Astrocyte of the cerebellum (primary cell): ENCODE measurements around the gene GABRA5.

ENCODE experiments used
- DNase-seq: peaks from one replicate; pipeline ENCODE4 v3.0.0-alpha.2; 2011; ENCODE audit warnings: low read depth
- H3K4me3 ChIP-seq: 2 replicates; pipeline ENCODE4 v1.5.1; 2011; ENCODE audit warnings: mild to moderate bottlenecking, low read depth, low read length, moderate library complexity
- in situ Hi-C: cut with HindIII; loops from 2 replicates; pipeline ENCODE4 v1.10.0; 2017; ENCODE audit warnings: low sequenced_read_pairs
- TF ChIP-seq, protein P1 (sequence below): IDR thresholded peaks from 2 replicates; pipeline ENCODE4 v1.5.1; 2012; ENCODE audit warnings: low read length, low read depth, moderate library complexity, mild to moderate bottlenecking; ENCODE audit errors: missing control alignments

The GABRA5 gene

DNA sequence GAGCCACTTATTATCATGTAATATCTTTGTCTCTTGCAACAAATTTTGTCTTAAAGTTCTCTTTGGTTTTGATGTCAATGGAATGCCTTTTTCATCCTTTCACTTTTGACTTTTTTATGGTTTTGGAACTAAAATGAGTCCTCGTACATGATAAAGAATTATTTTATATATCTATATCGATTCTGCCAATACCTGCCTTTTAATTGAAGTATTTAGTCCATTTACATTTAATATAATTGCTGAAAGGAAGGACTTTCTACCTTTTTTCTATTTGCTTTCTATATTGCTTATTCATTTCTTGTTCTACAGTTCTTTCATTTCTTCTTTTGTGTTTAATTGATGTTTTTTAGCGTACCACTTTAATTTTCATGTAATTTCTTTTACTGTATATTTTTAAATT lies 32.8 kb downstream of the GABRA5 start:
- no peak for DNase-seq
- H3K4me3 ChIP-seq: no peak overlapping the region
- in situ Hi-C loops: no loop called here
- TF ChIP-seq, protein P1, sequence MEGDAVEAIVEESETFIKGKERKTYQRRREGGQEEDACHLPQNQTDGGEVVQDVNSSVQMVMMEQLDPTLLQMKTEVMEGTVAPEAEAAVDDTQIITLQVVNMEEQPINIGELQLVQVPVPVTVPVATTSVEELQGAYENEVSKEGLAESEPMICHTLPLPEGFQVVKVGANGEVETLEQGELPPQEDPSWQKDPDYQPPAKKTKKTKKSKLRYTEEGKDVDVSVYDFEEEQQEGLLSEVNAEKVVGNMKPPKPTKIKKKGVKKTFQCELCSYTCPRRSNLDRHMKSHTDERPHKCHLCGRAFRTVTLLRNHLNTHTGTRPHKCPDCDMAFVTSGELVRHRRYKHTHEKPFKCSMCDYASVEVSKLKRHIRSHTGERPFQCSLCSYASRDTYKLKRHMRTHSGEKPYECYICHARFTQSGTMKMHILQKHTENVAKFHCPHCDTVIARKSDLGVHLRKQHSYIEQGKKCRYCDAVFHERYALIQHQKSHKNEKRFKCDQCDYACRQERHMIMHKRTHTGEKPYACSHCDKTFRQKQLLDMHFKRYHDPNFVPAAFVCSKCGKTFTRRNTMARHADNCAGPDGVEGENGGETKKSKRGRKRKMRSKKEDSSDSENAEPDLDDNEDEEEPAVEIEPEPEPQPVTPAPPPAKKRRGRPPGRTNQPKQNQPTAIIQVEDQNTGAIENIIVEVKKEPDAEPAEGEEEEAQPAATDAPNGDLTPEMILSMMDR: no peak

DNA sequence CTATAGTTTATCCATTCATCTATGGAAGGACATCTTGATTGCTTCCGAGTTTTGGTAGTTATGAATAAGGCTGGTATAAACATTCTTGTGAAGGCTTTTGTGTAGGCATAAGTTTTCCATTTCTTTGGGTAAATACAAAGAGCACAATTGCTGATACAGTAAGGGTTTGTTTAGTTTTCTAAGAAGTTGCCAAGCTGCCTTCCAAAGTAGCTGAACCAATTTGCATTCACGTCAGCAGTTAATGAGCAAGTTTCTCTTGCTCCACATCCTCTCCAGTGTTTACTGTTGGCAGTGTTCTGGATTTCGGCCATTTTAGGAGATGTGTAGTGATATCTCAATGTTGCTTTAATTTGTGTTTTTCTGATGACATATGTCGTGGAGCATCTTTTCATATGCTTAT lies 34.2 kb downstream of the GABRA5 start:
- no peak overlapping the region for H3K4me3 ChIP-seq
- TF ChIP-seq, protein P1: no peak
- no peak for DNase-seq
- in situ Hi-C loops: no loop called here

DNA sequence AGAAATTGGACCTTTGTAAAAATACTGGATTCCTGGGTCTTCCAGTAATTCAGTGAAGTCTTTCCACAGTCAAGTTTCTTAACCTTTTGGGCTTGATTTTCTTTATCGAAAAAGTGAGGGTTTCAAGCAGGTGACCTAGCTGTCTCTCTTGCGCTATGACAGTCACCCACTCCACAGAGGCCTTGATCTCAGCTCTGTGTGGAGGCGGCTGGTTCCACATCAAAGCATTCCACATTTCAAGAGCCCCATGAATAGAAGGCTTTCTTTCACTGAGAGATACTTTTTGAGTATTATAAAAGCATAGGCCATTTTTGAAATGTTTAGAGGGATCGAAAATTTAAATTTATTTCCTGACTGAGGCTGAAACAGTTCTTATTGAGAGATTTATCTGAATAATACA lies 43.9 kb downstream of the GABRA5 start:
- no peak for DNase-seq
- TF ChIP-seq, protein P1: no peak
- in situ Hi-C loops: no loop called here
- no peak overlapping the region for H3K4me3 ChIP-seq

DNA sequence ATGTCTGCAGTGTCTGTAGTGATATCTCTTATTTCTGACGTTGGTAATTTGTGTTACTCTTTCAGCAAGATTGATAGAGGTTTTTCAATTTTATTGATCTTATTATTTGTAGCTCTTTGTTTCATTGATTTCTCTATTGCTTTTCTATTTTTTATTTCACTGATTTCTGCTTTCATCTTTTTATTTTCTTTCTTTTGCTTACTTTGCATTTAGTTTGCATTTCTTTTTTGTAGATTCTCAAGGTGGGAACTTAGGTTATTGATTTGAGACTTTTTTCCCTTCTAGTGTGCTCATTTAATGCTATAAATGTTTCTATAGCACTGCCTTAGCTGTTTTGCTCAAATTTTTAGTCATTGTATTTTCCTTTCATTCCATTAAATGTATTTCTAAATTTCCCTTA lies 54.6 kb downstream of the GABRA5 start:
- TF ChIP-seq, protein P1: no peak
- in situ Hi-C loops: no loop called here
- no peak for DNase-seq
- H3K4me3 ChIP-seq: no peak overlapping the region

DNA sequence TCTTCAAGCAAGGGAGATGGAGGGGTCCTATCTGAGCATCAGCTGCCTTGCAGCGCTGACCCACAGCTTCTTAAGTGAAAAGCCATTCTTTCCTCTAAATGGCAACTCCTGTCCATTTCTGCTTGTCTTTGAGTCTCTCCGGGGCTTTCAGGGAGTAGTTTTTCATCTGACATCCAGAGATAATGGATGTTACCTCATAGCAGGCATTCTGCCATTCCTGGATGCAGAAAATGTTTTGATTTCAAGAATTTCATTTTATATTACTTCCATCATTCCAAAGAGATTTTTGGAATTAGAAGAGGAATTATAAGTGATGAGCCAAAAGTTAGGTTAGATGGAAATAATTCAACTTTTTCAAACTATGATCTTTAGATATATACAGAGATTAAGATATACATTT lies 59.2 kb downstream of the GABRA5 start:
- in situ Hi-C loops: no loop called here
- TF ChIP-seq, protein P1: no peak
- DNase-seq: no peak
- H3K4me3 ChIP-seq: no peak overlapping the region

DNA sequence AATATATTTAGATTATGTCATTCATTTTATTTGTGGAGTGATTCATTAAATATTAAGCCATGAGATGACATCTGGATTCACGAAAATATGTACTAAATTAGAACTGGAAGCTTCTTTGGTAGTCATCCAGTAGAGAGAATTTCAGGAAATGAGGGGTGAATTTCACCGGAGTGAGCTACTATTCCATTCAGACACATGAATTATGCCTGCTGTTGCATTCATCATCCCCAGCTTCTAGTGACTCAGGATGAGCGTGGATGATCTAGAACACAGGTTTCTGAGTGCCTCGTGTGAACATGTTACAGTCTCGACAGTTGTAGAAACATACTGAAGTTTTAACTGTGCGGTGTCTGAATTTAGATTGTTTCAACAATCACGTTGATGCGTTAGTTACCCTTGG lies 61.2 kb downstream of the GABRA5 start:
- in situ Hi-C loops: no loop called here
- DNase-seq: no peak
- TF ChIP-seq, protein P1: no peak
- H3K4me3 ChIP-seq: no peak overlapping the region

DNA sequence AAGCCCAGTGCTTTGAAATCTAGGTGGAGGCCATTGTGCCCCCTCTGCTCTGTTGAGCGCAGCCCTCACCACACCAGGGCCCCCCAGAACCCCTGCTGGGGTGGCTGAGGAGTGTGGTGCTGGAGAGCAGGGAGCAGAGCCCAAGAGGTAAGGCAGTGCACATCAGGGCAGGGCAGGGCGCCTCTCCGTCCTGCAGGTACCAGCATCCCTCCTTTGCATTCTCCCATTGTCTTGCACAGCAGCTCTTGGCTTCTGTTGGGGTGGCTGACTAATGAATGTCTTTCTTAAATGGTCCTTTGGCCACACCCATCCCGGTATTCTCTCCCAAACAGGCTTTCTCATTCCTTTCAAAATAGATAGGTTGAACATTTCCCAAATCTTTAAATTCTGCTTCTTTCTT lies 62.7 kb downstream of the GABRA5 start:
- in situ Hi-C loops: no loop called here
- TF ChIP-seq, protein P1: no peak
- H3K4me3 ChIP-seq: no peak overlapping the region
- no peak for DNase-seq
